ENCODE data around the gene WDR75. TPM values are rescaled to one million over a fixed set of nuclear protein-coding genes. Genes with fewer than 3 reads are reported as not detected.

The WDR75 gene
- total and polyA plus RNA-seq, 10 donors = 27.1 to 66.5 (median 38.4) TPM

DNA sequence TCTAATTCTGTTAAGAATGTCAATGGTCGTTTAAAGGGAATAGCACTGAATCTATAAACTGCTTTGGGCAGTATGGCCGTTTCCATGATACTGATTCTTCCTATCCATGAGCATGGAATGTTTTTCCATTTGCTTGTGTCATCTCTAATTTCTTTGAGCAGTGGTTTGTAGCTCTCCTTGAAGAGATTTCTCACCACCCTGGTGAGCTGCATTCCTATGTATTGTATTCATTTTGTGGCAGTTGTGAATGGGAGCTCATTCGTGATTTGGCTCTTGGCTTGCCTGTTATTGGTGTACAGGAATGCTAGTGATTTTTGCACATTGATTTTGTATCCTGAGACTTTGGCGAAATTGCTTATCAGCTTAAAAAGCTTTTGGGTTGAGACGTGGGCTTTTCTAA is 38.3 kb upstream of the WDR75 start:
- no peak for DNase-seq
- intact Hi-C loops (cut with DNase I; ENCODE audit: low total_unique reads) = no loop called here

DNA sequence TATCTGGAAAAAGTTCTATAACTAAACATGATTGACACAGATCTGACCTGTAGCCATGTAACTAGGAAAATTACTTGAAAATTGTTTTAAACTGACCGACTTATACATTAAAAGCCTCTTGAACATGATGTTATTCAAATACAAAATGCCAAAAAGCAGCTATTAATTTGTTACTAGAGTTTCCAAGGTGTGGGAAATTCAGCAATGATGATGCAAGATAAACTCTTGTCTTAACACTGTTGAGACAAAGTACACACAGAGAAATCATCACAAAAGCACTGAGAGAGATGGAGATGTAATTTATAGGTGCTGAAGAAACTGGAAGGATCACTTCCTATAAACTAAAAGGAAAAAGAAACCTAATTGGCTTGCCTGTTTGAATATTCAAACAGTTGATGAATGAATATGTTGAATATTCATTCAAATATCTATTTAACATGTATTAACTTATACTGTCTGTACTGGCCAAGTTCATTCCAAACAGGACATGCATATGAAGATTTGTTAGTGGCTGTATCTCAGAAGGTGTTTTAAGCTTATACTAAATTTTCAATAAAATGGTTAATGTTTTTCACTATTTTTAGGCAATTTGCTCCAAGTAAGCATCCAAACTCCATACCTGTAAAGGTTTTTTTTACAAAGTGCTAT is 34.6 kb upstream of the WDR75 start:
- Histone ChIP-seq H3K36me3 (no peaks in the 10 kb centered on the region), H3K27ac (no peak overlapping the region), H3K27me3 (replicated peaks in 1 of 7) (no peaks in the 10 kb centered on the region), H3K4me1 (peaks cover 0 to 4% (median 0%) of the 10 kb centered on the region in 6 donors), H3K4me3 (no peak overlapping the region), H3K9me3 (no peaks in the 10 kb centered on the region)
- DNase-seq = no peak
- TF ChIP-seq POLR2AphosphoS5 (IDR thresholded peaks at IDR 0.05) (no peak), POLR2A (IDR thresholded peaks at IDR 0.05) (no peak)
- TF ChIP-seq, protein P1, sequence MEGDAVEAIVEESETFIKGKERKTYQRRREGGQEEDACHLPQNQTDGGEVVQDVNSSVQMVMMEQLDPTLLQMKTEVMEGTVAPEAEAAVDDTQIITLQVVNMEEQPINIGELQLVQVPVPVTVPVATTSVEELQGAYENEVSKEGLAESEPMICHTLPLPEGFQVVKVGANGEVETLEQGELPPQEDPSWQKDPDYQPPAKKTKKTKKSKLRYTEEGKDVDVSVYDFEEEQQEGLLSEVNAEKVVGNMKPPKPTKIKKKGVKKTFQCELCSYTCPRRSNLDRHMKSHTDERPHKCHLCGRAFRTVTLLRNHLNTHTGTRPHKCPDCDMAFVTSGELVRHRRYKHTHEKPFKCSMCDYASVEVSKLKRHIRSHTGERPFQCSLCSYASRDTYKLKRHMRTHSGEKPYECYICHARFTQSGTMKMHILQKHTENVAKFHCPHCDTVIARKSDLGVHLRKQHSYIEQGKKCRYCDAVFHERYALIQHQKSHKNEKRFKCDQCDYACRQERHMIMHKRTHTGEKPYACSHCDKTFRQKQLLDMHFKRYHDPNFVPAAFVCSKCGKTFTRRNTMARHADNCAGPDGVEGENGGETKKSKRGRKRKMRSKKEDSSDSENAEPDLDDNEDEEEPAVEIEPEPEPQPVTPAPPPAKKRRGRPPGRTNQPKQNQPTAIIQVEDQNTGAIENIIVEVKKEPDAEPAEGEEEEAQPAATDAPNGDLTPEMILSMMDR (IDR thresholded peaks at IDR 0.05 in 8 of 11, conservative IDR thresholded peaks at IDR 0.05 in 3 of 11) = no peak
- intact Hi-C loops (cut with DNase I; ENCODE audit: low total_unique reads) = no loop called here
- 62 to 88% (median 82%) methylated on average over 1 of the region's 1 CpG for WGBS, 5 donors

More for the DNA sequence above, 38.3 kb upstream of the WDR75 start:
- Histone ChIP-seq H3K27ac (no peak overlapping the region), H3K9me3 (peaks cover 0 to 7% (median 2%) of the 10 kb centered on the region in 8 donors), H3K4me1 (peaks cover 0 to 3% (median 0%) of the 10 kb centered on the region in 6 donors), H3K4me3 (no peak overlapping the region), H3K27me3 (replicated peaks in 1 of 7) (no peaks in the 10 kb centered on the region), H3K36me3 (no peaks in the 10 kb centered on the region)
- no peak for TF ChIP-seq POLR2A (IDR thresholded peaks at IDR 0.05)
- TF ChIP-seq, protein P1 (IDR thresholded peaks at IDR 0.05 in 8 of 11, conservative IDR thresholded peaks at IDR 0.05 in 3 of 11) = no peak
- no peak for TF ChIP-seq POLR2AphosphoS5 (IDR thresholded peaks at IDR 0.05)
- WGBS, 5 donors = 66 to 88% (median 69%) methylated on average over 5 of the region's 5 CpGs

DNA sequence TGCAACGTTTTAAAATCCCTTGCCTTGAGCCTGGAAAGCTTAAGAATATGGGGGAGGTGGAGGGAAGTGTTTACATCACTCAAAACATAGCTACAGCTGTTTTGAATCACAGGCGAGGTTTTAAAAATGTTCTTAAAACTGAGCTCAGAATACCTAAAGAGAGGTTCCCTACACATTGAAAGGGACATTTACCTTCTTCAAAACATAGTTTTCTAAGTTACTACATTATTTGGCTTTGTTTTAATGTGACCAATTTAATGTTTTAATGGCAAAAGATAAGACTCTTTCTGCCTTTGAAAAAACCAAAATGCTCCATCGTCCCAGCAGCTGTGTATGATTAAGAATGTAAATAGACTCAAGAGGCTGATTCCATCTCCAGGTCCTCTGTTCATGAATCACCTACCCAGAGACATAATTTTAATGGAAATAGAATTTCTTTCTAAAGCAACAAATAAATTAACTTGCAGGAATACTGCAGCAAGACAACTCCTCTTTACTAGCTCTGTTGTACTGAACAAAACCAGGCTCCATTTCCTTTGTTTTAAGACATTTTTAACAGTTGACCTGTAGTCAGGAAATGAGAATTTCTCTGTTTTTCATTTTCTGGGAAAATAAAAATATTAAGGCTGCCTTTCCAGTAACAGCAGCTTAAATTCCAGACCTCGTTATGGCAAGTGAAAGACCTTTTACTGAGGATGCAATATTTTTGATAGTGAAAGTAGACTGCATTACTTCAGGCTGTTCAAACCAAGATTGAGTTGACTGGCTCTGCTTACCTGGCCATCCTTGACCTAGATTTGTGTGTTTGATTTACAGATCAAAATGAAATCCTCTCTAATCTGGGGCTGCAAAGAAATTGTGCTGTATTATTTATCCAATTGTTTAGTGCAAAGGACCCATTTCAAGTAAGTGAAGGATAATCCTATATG is 33.7 kb upstream of the WDR75 start:
- Histone ChIP-seq H3K4me3 (no peak overlapping the region), H3K36me3 (no peaks in the 10 kb centered on the region), H3K27me3 (replicated peaks in 1 of 7) (no peaks in the 10 kb centered on the region), H3K4me1 (peaks cover 0 to 4% (median 0%) of the 10 kb centered on the region in 6 donors), H3K27ac (peak overlapping the region in 2 of 8 donors; percentile 26 to 39), H3K9me3 (no peaks in the 10 kb centered on the region)
- intact Hi-C loops (cut with DNase I; ENCODE audit: low total_unique reads) = no loop called here
- TF ChIP-seq POLR2AphosphoS5 (IDR thresholded peaks at IDR 0.05) (no peak), POLR2A (IDR thresholded peaks at IDR 0.05) (no peak)
- TF ChIP-seq, protein P1 (IDR thresholded peaks at IDR 0.05 in 8 of 11, conservative IDR thresholded peaks at IDR 0.05 in 3 of 11) = no peak
- 29 to 51% (median 46%) methylated on average over 4 of the region's 4 CpGs for WGBS, 5 donors
- DNase-seq = no peak

DNA sequence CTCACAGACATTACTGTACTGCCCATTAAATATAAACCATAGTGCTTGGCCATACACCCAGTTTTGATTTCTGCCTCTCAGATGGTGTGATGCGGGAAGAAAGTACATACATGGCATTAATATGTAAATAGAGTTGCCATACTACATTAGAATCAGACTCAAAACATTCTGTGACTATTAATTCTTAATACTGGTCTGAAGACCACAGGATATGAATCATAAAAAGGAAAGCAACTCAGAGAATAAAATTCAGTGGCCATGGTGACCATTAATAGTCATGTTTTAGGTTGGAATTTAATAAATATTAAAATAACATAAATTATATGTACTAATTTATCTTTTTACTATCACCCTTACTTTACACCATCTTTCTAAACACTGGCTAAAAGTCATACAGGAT is 33.0 kb upstream of the WDR75 start:
- Histone ChIP-seq H3K27ac (peak overlapping the region in 1 of 8 donors; percentile 26), H3K4me3 (no peak overlapping the region), H3K4me1 (peaks cover 0 to 4% (median 0%) of the 10 kb centered on the region in 6 donors), H3K9me3 (no peaks in the 10 kb centered on the region), H3K36me3 (no peaks in the 10 kb centered on the region), H3K27me3 (replicated peaks in 1 of 7) (no peaks in the 10 kb centered on the region)
- WGBS, 5 donors = 95 to 100% (median 97%) methylated on average over 1 of the region's 1 CpG
- DNase-seq = no peak
- intact Hi-C loops (cut with DNase I; ENCODE audit: low total_unique reads) = no loop called here
- no peak for TF ChIP-seq POLR2AphosphoS5 (IDR thresholded peaks at IDR 0.05)
- TF ChIP-seq POLR2A (IDR thresholded peaks at IDR 0.05) = no peak
- TF ChIP-seq, protein P1 (IDR thresholded peaks at IDR 0.05 in 8 of 11, conservative IDR thresholded peaks at IDR 0.05 in 3 of 11) = no peak

Measured in spleen (tissue), 11 donors.